Osteoblast (primary cell): Measurements from ENCODE around the gene MTA1. TPM values are rescaled to one million over a fixed set of nuclear protein-coding genes. Genes with fewer than 3 reads are reported as not detected.

ENCODE experiments used
- DNase-seq: peaks from one replicate; pipeline ENCODE4 v3.0.0; 2011; ENCODE audit warnings: low spot score, mixed read lengths; ENCODE audit not compliant: insufficient read length; ENCODE audit errors: missing footprints
- H2AFZ ChIP-seq: 2 replicates; pipeline ENCODE4 v1.6.0; 2011; ENCODE audit warnings: mild to moderate bottlenecking, low read length
- H3K27ac ChIP-seq: 2 replicates; pipeline ENCODE4 v1.5.1; 2011; ENCODE audit warnings: mild to moderate bottlenecking, low read depth, low read length, moderate library complexity
- H3K27me3 ChIP-seq: 2 replicates; pipeline ENCODE4 v1.6.0; 2012; ENCODE audit warnings: mild to moderate bottlenecking, control low read depth, inconsistent platforms, low read length, moderate library complexity; ENCODE audit not compliant: insufficient read depth
- H3K36me3 ChIP-seq: 2 replicates; pipeline ENCODE4 v1.5.1; 2011; ENCODE audit warnings: mild to moderate bottlenecking, low read length, control low read depth, moderate library complexity; ENCODE audit not compliant: insufficient read depth
- H3K4me1 ChIP-seq: 2 replicates; pipeline ENCODE4 v1.5.1; 2011; ENCODE audit warnings: mild to moderate bottlenecking, low read length, control low read depth, moderate library complexity; ENCODE audit not compliant: insufficient read depth
- H3K4me2 ChIP-seq: 2 replicates; pipeline ENCODE4 v1.6.0; 2011; ENCODE audit warnings: mild to moderate bottlenecking, low read length; ENCODE audit not compliant: insufficient read depth
- H3K4me3 ChIP-seq: fragments of 200-600 bp; sonication (generic); 3 replicates; pipeline ENCODE4 v1.5.1; 2012; ENCODE audit warnings: mild to moderate bottlenecking, low read length, inconsistent platforms; ENCODE audit not compliant: insufficient read depth
- H3K79me2 ChIP-seq: 2 replicates; pipeline ENCODE4 v1.6.0; 2012; ENCODE audit warnings: mild to moderate bottlenecking, low read length, control low read depth, inconsistent platforms; ENCODE audit not compliant: insufficient read depth
- H3K9me3 ChIP-seq: 2 replicates; pipeline ENCODE4 v1.5.1; 2011; ENCODE audit warnings: low read depth, low read length, control low read depth
- H4K20me1 ChIP-seq: 2 replicates; pipeline ENCODE4 v1.6.0; 2012; ENCODE audit warnings: mild to moderate bottlenecking, low read length, control low read depth; ENCODE audit not compliant: insufficient read depth
- CTCF ChIP-seq: IDR thresholded peaks from 2 replicates; pipeline ENCODE4 v1.5.1; 2011; ENCODE audit warnings: mild to moderate bottlenecking, low read depth, low read length, moderate library complexity; ENCODE audit errors: extremely low read depth
- total RNA-seq: library from RNA; depleted of rRNA; stranded (reverse); fragments of >200 nt; gene quantifications from 2 replicates; pipeline ENCODE4 v1.2.3, GENCODE V29; 2012

Gene MTA1
- total RNA-seq, 1 donor = 60.4 TPM

DNA sequence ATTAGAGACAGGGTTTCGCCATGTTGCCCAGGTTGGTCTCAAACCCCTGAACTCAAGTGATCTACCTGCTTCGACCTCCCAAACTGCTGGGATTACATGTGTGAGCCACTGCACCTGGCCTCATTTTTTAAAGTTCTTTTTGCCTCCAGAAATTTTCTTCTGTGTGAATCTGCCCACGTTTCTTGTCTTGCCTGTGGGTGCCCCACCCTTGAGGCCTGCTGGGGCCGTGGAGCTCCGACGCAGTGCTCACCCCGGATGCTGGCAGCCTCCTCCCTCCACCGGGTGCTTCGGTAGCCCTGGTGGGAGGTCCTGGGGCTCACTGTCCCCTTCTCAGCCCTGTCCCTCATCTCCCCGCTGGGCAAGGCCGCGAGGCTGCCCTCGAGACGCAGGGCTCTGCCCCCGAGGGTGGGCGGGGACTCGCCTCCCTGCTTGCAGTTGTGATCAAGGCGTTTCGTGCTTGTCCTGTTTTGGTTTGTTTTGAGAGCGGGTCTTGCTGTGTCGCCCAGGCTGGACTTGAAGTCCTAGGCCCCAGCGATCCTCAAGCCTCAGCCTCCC lies 35.5 kb downstream of the MTA1 start:
- DNase-seq = no peak
- Histone ChIP-seq H3K4me2 (no peak overlapping the region), H3K4me3 (no peak overlapping the region), H3K27ac (no peak overlapping the region), H3K36me3 (peaks cover 25% of the 10 kb centered on the region), H3K4me1 (no peaks in the 10 kb centered on the region), H4K20me1 (peaks cover 5% of the 10 kb centered on the region), H3K27me3 (no peaks in the 10 kb centered on the region), H2AFZ (no peak overlapping the region), H3K79me2 (no peaks in the 10 kb centered on the region), H3K9me3 (no peaks in the 10 kb centered on the region)
- TF ChIP-seq CTCF = no peak

GRCh38 chr14:105455766-105456660 lies 36.4 kb downstream of the MTA1 start:
- peaks cover 24% of the 10 kb centered on the region for H3K36me3 ChIP-seq
- no peak overlapping the region for H2AFZ ChIP-seq
- H3K4me2 ChIP-seq = no peak overlapping the region
- TF ChIP-seq CTCF = no peak
- no peaks in the 10 kb centered on the region for H3K79me2 ChIP-seq
- DNase-seq = no peak
- H3K27ac ChIP-seq = no peak overlapping the region
- H3K27me3 ChIP-seq = no peaks in the 10 kb centered on the region
- no peaks in the 10 kb centered on the region for H3K9me3 ChIP-seq
- no peaks in the 10 kb centered on the region for H3K4me1 ChIP-seq
- peaks cover 2% of the 10 kb centered on the region for H4K20me1 ChIP-seq
- H3K4me3 ChIP-seq = no peak overlapping the region

DNA sequence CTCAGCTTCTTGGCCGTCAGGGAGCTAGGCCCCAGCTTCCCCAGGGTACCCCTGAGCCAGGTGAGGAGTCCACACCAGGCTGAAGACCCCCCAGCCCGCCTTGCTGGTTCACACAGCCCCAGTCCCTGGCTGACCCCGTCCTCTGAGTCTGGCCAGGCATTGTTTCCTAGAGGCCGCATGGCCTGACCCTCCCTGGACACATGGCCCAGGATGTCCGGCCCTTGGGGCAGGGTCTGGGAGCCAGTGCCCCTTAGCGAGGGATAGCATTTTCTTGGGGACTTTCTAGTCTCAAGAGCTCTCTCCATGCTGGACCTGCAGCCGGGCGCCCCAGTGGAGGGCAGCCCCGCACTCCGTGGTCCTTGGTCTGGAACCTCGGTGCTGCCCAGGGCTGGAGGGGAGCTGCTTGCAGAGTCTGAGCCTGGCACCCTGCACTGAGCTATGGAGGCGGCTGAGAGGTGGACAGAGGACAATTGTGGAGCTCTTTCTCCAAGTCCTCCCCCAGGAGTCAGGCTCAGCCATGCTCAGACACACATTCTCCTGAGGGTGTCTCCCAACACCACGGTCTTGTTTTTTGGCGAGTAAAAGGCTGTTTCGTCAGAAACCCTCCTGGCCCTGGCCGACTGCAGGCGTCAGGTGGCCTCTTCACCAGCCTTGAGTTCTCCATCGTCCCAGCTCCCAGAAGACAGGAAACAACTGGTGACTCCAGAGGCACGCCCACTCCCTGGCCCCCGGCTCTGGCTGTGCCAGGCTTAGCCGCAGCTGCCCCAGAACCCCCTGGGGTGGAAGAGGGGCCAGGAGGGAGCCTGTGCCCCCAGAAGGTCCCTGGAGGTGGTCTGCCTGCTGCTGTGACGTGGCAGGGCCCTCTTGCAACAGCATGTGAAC lies 37.4 kb downstream of the MTA1 start:
- no peak overlapping the region for H2AFZ ChIP-seq
- H4K20me1 ChIP-seq = no peaks in the 10 kb centered on the region
- no peak for DNase-seq
- H3K4me2 ChIP-seq = no peak overlapping the region
- H3K4me1 ChIP-seq = no peaks in the 10 kb centered on the region
- no peak overlapping the region for H3K4me3 ChIP-seq
- TF ChIP-seq CTCF = no peak
- H3K79me2 ChIP-seq = no peaks in the 10 kb centered on the region
- no peaks in the 10 kb centered on the region for H3K9me3 ChIP-seq
- H3K27ac ChIP-seq = no peak overlapping the region
- peaks cover 24% of the 10 kb centered on the region for H3K36me3 ChIP-seq
- no peaks in the 10 kb centered on the region for H3K27me3 ChIP-seq
